ENCODE results near the gene PLEKHH1.

The PLEKHH1 gene

GRCh38 chr14:67532998-67533753 is at the start of gene PLEKHH1:
TSS of gene PLEKHH1 (plus strand) at chr14:67533290. CDS start at chr14:67541868, 8,578 bp downstream.
- no peak for DNase-seq (ENCODE audit: low read depth, low spot score)

GRCh38 chr14:67483579-67484285 is 49.4 kb upstream of the PLEKHH1 start:
- no peak for DNase-seq (ENCODE audit: low read depth, low spot score)

- DNase-seq (ENCODE audit: low read depth, low spot score) = no peak
Observed at GRCh38 chr14:67485501-67486095, 47.5 kb upstream of the PLEKHH1 start.

GRCh38 chr14:67486890-67487289 is 46.2 kb upstream of the PLEKHH1 start:
- no peak for DNase-seq (ENCODE audit: low read depth, low spot score)

GRCh38 chr14:67487332-67487731 is 45.8 kb upstream of the PLEKHH1 start:
- no peak for DNase-seq (ENCODE audit: low read depth, low spot score)

- peak; percentile 45 for DNase-seq (ENCODE audit: low read depth, low spot score)
Observed at GRCh38 chr14:67487937-67488893, 44.9 kb upstream of the PLEKHH1 start, which contains the start of gene TMEM229B. TSS of gene TMEM229B (minus strand) at chr14:67488721. CDS start at chr14:67473923, 14,798 bp downstream.

GRCh38 chr14:67490196-67490595 is 42.9 kb upstream of the PLEKHH1 start:
- DNase-seq (ENCODE audit: low read depth, low spot score) = no peak

- no peak for DNase-seq (ENCODE audit: low read depth, low spot score)
Observed at GRCh38 chr14:67491285-67491684, 41.8 kb upstream of the PLEKHH1 start.

- DNase-seq (ENCODE audit: low read depth, low spot score) = no peak
Observed at GRCh38 chr14:67491741-67492507, 41.2 kb upstream of the PLEKHH1 start.

GRCh38 chr14:67492538-67492937 is 40.6 kb upstream of the PLEKHH1 start:
- DNase-seq (ENCODE audit: low read depth, low spot score) = no peak

GRCh38 chr14:67493092-67493717 is 39.9 kb upstream of the PLEKHH1 start:
- no peak for DNase-seq (ENCODE audit: low read depth, low spot score)

GRCh38 chr14:67495827-67496226 is 37.3 kb upstream of the PLEKHH1 start:
- no peak for DNase-seq (ENCODE audit: low read depth, low spot score)

GRCh38 chr14:67497216-67497615 is 35.9 kb upstream of the PLEKHH1 start:
- no peak for DNase-seq (ENCODE audit: low read depth, low spot score)

- DNase-seq (ENCODE audit: low read depth, low spot score) = no peak
Observed at GRCh38 chr14:67497716-67498115, 35.4 kb upstream of the PLEKHH1 start.

GRCh38 chr14:67500981-67501380 is 32.1 kb upstream of the PLEKHH1 start:
- no peak for DNase-seq (ENCODE audit: low read depth, low spot score)

GRCh38 chr14:67501670-67502069 is 31.4 kb upstream of the PLEKHH1 start:
- no peak for DNase-seq (ENCODE audit: low read depth, low spot score)

GRCh38 chr14:67502867-67503266 is 30.2 kb upstream of the PLEKHH1 start:
- no peak for DNase-seq (ENCODE audit: low read depth, low spot score)

- DNase-seq (ENCODE audit: low read depth, low spot score) = no peak
Observed at GRCh38 chr14:67503331-67503730, 29.8 kb upstream of the PLEKHH1 start.

GRCh38 chr14:67505254-67505653 is 27.8 kb upstream of the PLEKHH1 start:
- DNase-seq (ENCODE audit: low read depth, low spot score) = no peak

GRCh38 chr14:67508956-67509355 is 24.1 kb upstream of the PLEKHH1 start:
- DNase-seq (ENCODE audit: low read depth, low spot score) = no peak
